Large intestine (tissue), 3 donors: ENCODE results near the gene RAB3GAP2. TPM values are rescaled to one million over a fixed set of nuclear protein-coding genes. Genes with fewer than 3 reads are reported as not detected.
A peak's percentile ranks its signal among the peaks of the same experiment; 100 is the strongest.
"Not testable (repeated sequence)": the region's sequence is repeated elsewhere in the genome, so short reads cannot be mapped to it uniquely, and the experiment has no call there.

Experiments used
- DNase-seq, 2 donors: peaks; one replicate each; pipeline versions ENCODE4 v3.0.0 to v3.0.0-alpha.2; 2013
- H3K27ac ChIP-seq: one replicate; pipeline ENCODE4 v1.5.1; 2013; ENCODE audit warnings: low read length
- H3K27me3 ChIP-seq: 2 replicates; pipeline ENCODE4 v1.6.1; 2013; ENCODE audit warnings: low read length; ENCODE audit not compliant: control insufficient read depth, insufficient read depth
- H3K36me3 ChIP-seq: 2 replicates; pipeline ENCODE4 v1.6.1; 2013; ENCODE audit warnings: low read length; ENCODE audit not compliant: control insufficient read depth, insufficient read depth
- H3K4me1 ChIP-seq: one replicate; pipeline ENCODE4 v1.6.1; 2013; ENCODE audit warnings: low read length; ENCODE audit not compliant: control insufficient read depth, insufficient read depth
- H3K4me3 ChIP-seq: one replicate; pipeline ENCODE4 v1.5.1; 2013; ENCODE audit warnings: low read length
- H3K9me3 ChIP-seq: one replicate; pipeline ENCODE4 v1.6.1; 2013; ENCODE audit warnings: mild to moderate bottlenecking, low read depth, low read length, moderate library complexity; ENCODE audit not compliant: control insufficient read depth
- WGBS: methylation state at CpG from one replicate; pipeline ENCODE4 v1.1.5; 2013; ENCODE audit warnings: low lambda C conversion rate; ENCODE audit not compliant: insufficient coverage; 5-methylcytosine and 5-hydroxymethylcytosine counted together
- polyA plus RNA-seq: library from polyadenylated mRNA; unstranded; fragments of 120-200 nt; gene quantifications from one replicate; pipeline ENCODE4 v1.2.1, GENCODE V29; 2013

Gene RAB3GAP2
- polyA plus RNA-seq, 1 donor, result 27.7 TPM

GRCh38 chr1:220224033-220224432 lies 48.2 kb downstream of the RAB3GAP2 start:
- WGBS, result 80% methylated on average over 1 of the region's 2 CpGs
- no peaks in the 10 kb centered on the region for H3K27me3 ChIP-seq
- no peaks in the 10 kb centered on the region for H3K9me3 ChIP-seq
- H3K36me3 ChIP-seq, result peaks cover 17% of the 10 kb centered on the region
- H3K4me3 ChIP-seq, result no peak overlapping the region
- no peak for DNase-seq
- peaks cover 6% of the 10 kb centered on the region for H3K4me1 ChIP-seq
- no peak overlapping the region for H3K27ac ChIP-seq

- H3K9me3 ChIP-seq, result no peaks in the 10 kb centered on the region
- WGBS, result no CpG with 5 or more reads among the region's 3 CpGs
Observed at GRCh38 chr1:220222939-220223338, 49.3 kb downstream of the RAB3GAP2 start.

GRCh38 chr1:220221670-220222069 lies 50.6 kb downstream of the RAB3GAP2 start:
- DNase-seq, result no peak
- H3K4me3 ChIP-seq, result no peak overlapping the region
- H3K27ac ChIP-seq, result no peak overlapping the region
- H3K4me1 ChIP-seq, result peaks cover 6% of the 10 kb centered on the region
- H3K27me3 ChIP-seq, result no peaks in the 10 kb centered on the region
- H3K36me3 ChIP-seq, result peaks cover 6% of the 10 kb centered on the region
- no peaks in the 10 kb centered on the region for H3K9me3 ChIP-seq
- 92% methylated on average over 2 of the region's 3 CpGs for WGBS

More at GRCh38 chr1:220222939-220223338, 49.3 kb downstream of the RAB3GAP2 start:
- DNase-seq, result no peak
- H3K27ac ChIP-seq, result no peak overlapping the region
- H3K36me3 ChIP-seq, result peaks cover 15% of the 10 kb centered on the region
- H3K4me1 ChIP-seq, result peaks cover 6% of the 10 kb centered on the region
- H3K4me3 ChIP-seq, result no peak overlapping the region
- no peaks in the 10 kb centered on the region for H3K27me3 ChIP-seq

GRCh38 chr1:220221269-220221668 lies 51.0 kb downstream of the RAB3GAP2 start:
- no CpG with 5 or more reads among the region's 1 CpG for WGBS
- H3K27ac ChIP-seq, result no peak overlapping the region
- H3K4me3 ChIP-seq, result no peak overlapping the region
- peaks cover 6% of the 10 kb centered on the region for H3K36me3 ChIP-seq
- no peak for DNase-seq
- no peaks in the 10 kb centered on the region for H3K9me3 ChIP-seq
- no peaks in the 10 kb centered on the region for H3K27me3 ChIP-seq
- H3K4me1 ChIP-seq, result peaks cover 6% of the 10 kb centered on the region

GRCh38 chr1:220220699-220221040 lies 51.6 kb downstream of the RAB3GAP2 start:
- H3K9me3 ChIP-seq, DNase-seq, H3K36me3 ChIP-seq, H3K27ac ChIP-seq, H3K4me3 ChIP-seq, H3K27me3 ChIP-seq, H3K4me1 ChIP-seq: not testable (repeated sequence)
- no CpG with 5 or more reads among the region's 4 CpGs for WGBS

- no CpG with 5 or more reads among the region's 15 CpGs for WGBS
- Histone ChIP-seq H3K4me1 (no peaks in the 10 kb centered on the region), H3K27ac (no peak overlapping the region), H3K9me3 (no peaks in the 10 kb centered on the region), H3K36me3 (peaks cover 2% of the 10 kb centered on the region), H3K4me3 (no peak overlapping the region), H3K27me3 (no peaks in the 10 kb centered on the region)
- no peak for DNase-seq
Observed at GRCh38 chr1:220219865-220220698, 52.2 kb downstream of the RAB3GAP2 start.

GRCh38 chr1:220219136-220219442 lies 53.2 kb downstream of the RAB3GAP2 start:
- Histone ChIP-seq H3K36me3 (peaks cover 2% of the 10 kb centered on the region), H3K4me3 (no peak overlapping the region), H3K4me1 (no peaks in the 10 kb centered on the region), H3K27ac (no peak overlapping the region), H3K27me3 (no peaks in the 10 kb centered on the region), H3K9me3 (no peaks in the 10 kb centered on the region)
- no peak for DNase-seq

GRCh38 chr1:220218397-220219135 lies 53.7 kb downstream of the RAB3GAP2 start:
- not testable (repeated sequence) for H3K27ac ChIP-seq, H3K27me3 ChIP-seq, H3K4me1 ChIP-seq, H3K9me3 ChIP-seq, H3K4me3 ChIP-seq, H3K36me3 ChIP-seq
- DNase-seq, result peak; percentile 52 to 55
- no CpG with 5 or more reads among the region's 6 CpGs for WGBS

GRCh38 chr1:220217383-220217988 lies 54.8 kb downstream of the RAB3GAP2 start:
- Histone ChIP-seq H3K36me3 (peaks cover 4% of the 10 kb centered on the region), H3K27ac (no peak overlapping the region), H3K4me1 (no peaks in the 10 kb centered on the region), H3K9me3 (no peaks in the 10 kb centered on the region), H3K4me3 (no peak overlapping the region), H3K27me3 (no peaks in the 10 kb centered on the region)
- peak in 1 of 2 donors; percentile 14 for DNase-seq
- 63% methylated on average over 2 of the region's 2 CpGs for WGBS

GRCh38 chr1:220213382-220213983 lies 58.8 kb downstream of the RAB3GAP2 start:
- H3K9me3 ChIP-seq, result no peaks in the 10 kb centered on the region
- no peak for DNase-seq
- peaks cover 14% of the 10 kb centered on the region for H3K36me3 ChIP-seq
- H3K4me1 ChIP-seq, result no peaks in the 10 kb centered on the region
- WGBS, result no CpG with 5 or more reads among the region's 4 CpGs
- no peak overlapping the region for H3K4me3 ChIP-seq
- H3K27me3 ChIP-seq, result no peaks in the 10 kb centered on the region
- no peak overlapping the region for H3K27ac ChIP-seq
